Measurements from ENCODE around the gene ZBED1.

DNA sequence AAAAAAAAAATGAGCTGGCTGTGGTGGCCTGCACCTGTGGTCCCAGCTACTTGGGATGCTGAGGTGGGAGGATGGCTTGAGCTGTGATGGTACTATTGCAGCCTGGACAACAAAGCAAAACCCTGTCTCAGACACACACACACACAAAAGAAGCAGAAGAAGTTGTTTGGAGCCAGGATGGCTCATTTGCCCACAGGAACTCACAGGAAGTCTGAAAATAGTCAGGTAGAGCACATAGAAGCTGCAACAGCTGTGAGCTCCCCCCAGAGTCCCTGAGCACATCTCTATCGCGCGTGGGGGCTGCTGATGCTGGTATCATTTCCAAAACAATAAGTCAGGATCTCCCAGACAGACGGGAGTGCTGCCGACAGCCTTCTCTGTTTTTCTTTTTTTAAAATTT is 13.4 kb upstream of the ZBED1 start:
- TF ChIP-seq, protein P1, sequence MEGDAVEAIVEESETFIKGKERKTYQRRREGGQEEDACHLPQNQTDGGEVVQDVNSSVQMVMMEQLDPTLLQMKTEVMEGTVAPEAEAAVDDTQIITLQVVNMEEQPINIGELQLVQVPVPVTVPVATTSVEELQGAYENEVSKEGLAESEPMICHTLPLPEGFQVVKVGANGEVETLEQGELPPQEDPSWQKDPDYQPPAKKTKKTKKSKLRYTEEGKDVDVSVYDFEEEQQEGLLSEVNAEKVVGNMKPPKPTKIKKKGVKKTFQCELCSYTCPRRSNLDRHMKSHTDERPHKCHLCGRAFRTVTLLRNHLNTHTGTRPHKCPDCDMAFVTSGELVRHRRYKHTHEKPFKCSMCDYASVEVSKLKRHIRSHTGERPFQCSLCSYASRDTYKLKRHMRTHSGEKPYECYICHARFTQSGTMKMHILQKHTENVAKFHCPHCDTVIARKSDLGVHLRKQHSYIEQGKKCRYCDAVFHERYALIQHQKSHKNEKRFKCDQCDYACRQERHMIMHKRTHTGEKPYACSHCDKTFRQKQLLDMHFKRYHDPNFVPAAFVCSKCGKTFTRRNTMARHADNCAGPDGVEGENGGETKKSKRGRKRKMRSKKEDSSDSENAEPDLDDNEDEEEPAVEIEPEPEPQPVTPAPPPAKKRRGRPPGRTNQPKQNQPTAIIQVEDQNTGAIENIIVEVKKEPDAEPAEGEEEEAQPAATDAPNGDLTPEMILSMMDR (IDR thresholded peaks at IDR 0.05), result no peak
- TF ChIP-seq SP1 (CRISPR knock-in tag; conservative IDR thresholded peaks at IDR 0.05), result no peak
- no peak for TF ChIP-seq NR2C2 (CRISPR knock-in tag; IDR thresholded peaks at IDR 0.05)
- TF ChIP-seq EMX1 (CRISPR knock-in tag; IDR thresholded peaks at IDR 0.05), result no peak
- TF ChIP-seq, protein P2, sequence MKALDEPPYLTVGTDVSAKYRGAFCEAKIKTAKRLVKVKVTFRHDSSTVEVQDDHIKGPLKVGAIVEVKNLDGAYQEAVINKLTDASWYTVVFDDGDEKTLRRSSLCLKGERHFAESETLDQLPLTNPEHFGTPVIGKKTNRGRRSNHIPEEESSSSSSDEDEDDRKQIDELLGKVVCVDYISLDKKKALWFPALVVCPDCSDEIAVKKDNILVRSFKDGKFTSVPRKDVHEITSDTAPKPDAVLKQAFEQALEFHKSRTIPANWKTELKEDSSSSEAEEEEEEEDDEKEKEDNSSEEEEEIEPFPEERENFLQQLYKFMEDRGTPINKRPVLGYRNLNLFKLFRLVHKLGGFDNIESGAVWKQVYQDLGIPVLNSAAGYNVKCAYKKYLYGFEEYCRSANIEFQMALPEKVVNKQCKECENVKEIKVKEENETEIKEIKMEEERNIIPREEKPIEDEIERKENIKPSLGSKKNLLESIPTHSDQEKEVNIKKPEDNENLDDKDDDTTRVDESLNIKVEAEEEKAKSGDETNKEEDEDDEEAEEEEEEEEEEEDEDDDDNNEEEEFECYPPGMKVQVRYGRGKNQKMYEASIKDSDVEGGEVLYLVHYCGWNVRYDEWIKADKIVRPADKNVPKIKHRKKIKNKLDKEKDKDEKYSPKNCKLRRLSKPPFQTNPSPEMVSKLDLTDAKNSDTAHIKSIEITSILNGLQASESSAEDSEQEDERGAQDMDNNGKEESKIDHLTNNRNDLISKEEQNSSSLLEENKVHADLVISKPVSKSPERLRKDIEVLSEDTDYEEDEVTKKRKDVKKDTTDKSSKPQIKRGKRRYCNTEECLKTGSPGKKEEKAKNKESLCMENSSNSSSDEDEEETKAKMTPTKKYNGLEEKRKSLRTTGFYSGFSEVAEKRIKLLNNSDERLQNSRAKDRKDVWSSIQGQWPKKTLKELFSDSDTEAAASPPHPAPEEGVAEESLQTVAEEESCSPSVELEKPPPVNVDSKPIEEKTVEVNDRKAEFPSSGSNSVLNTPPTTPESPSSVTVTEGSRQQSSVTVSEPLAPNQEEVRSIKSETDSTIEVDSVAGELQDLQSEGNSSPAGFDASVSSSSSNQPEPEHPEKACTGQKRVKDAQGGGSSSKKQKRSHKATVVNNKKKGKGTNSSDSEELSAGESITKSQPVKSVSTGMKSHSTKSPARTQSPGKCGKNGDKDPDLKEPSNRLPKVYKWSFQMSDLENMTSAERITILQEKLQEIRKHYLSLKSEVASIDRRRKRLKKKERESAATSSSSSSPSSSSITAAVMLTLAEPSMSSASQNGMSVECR (CRISPR knock-in tag; IDR thresholded peaks at IDR 0.05; ENCODE audit: borderline replicate concordance), result no peak
